GM18870 (cell line): ENCODE results near the gene KDM4B.

Experiments
- ATAC-seq: cut with Tn5 transposase; IDR thresholded peaks from one replicate; pipeline ENCODE4 v1.9.1; 2021; ENCODE audit warnings: moderate library complexity; ENCODE audit not compliant: unreplicated experiment

Gene KDM4B

GRCh38 chr19:5086230-5086629, 117.3 kb downstream of the KDM4B start:
- ATAC-seq = no peak

- ATAC-seq = no peak
These were observed 118.0 kb downstream of the KDM4B start for GRCh38 chr19:5086725-5087439.

- ATAC-seq = no peak
These were observed 120.4 kb downstream of the KDM4B start for GRCh38 chr19:5089283-5089682.

- no peak for ATAC-seq
These were observed 121.6 kb downstream of the KDM4B start for GRCh38 chr19:5090465-5091017.

- ATAC-seq = no peak
These were observed 122.2 kb downstream of the KDM4B start for GRCh38 chr19:5091018-5091683.

- ATAC-seq = no peak
These were observed 123.0 kb downstream of the KDM4B start for GRCh38 chr19:5091684-5092480.

GRCh38 chr19:5092481-5092843, 123.5 kb downstream of the KDM4B start:
- no peak for ATAC-seq

- no peak for ATAC-seq
These were observed 124.5 kb downstream of the KDM4B start for GRCh38 chr19:5093297-5093928.

GRCh38 chr19:5093948-5094718, 125.2 kb downstream of the KDM4B start:
- ATAC-seq = no peak

GRCh38 chr19:5094768-5095567, 126.1 kb downstream of the KDM4B start:
- no peak for ATAC-seq

GRCh38 chr19:5095568-5095850, 126.6 kb downstream of the KDM4B start:
- no peak for ATAC-seq

- ATAC-seq = no peak
These were observed 127.6 kb downstream of the KDM4B start for GRCh38 chr19:5096536-5096935.

GRCh38 chr19:5097331-5097930, 128.5 kb downstream of the KDM4B start:
- no peak for ATAC-seq

GRCh38 chr19:5097959-5098623, 129.2 kb downstream of the KDM4B start:
- no peak for ATAC-seq

- ATAC-seq = no peak
These were observed 129.7 kb downstream of the KDM4B start for GRCh38 chr19:5098646-5099045.

GRCh38 chr19:5099701-5100221, 130.8 kb downstream of the KDM4B start:
- ATAC-seq = no peak

GRCh38 chr19:5101871-5102270, 133.0 kb downstream of the KDM4B start:
- ATAC-seq = no peak

- ATAC-seq = no peak
These were observed 133.6 kb downstream of the KDM4B start for GRCh38 chr19:5102520-5102919.
